ENCODE data around the gene PKP3. TPM values are rescaled to one million over a fixed set of nuclear protein-coding genes. Genes with fewer than 3 reads are reported as not detected.
A peak's percentile ranks its signal among the peaks of the same experiment; 100 is the strongest.

The PKP3 gene
- total RNA-seq, 1 donor from 2014 or later, result 23.9 TPM

- Histone ChIP-seq H3K4me3 (ENCODE audit: low read depth, low read length) (peak within 1 kb of the TSS; percentile 93), H3K36me3 (ENCODE audit: control insufficient read depth, insufficient read depth, low read length) (no peaks in the 10 kb centered on the region), H3K27me3 (ENCODE audit: control insufficient read depth, insufficient read depth, low read length) (no peaks in the 10 kb centered on the region)
- peak; percentile 82 for DNase-seq (ENCODE audit: low read depth)
- TF ChIP-seq, protein P1, sequence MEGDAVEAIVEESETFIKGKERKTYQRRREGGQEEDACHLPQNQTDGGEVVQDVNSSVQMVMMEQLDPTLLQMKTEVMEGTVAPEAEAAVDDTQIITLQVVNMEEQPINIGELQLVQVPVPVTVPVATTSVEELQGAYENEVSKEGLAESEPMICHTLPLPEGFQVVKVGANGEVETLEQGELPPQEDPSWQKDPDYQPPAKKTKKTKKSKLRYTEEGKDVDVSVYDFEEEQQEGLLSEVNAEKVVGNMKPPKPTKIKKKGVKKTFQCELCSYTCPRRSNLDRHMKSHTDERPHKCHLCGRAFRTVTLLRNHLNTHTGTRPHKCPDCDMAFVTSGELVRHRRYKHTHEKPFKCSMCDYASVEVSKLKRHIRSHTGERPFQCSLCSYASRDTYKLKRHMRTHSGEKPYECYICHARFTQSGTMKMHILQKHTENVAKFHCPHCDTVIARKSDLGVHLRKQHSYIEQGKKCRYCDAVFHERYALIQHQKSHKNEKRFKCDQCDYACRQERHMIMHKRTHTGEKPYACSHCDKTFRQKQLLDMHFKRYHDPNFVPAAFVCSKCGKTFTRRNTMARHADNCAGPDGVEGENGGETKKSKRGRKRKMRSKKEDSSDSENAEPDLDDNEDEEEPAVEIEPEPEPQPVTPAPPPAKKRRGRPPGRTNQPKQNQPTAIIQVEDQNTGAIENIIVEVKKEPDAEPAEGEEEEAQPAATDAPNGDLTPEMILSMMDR (IDR thresholded peaks at IDR 0.05; ENCODE audit: insufficient read depth, low read length, poor library complexity, severe bottlenecking), result no peak
Observed at GRCh38 chr11:449889-450808, 56.1 kb downstream of the PKP3 start, which contains the start of gene PTDSS2. Gene PTDSS2, plus strand, starts transcription at chr11:450279. Its CDS starts 177 bp downstream, at chr11:450456.

DNA sequence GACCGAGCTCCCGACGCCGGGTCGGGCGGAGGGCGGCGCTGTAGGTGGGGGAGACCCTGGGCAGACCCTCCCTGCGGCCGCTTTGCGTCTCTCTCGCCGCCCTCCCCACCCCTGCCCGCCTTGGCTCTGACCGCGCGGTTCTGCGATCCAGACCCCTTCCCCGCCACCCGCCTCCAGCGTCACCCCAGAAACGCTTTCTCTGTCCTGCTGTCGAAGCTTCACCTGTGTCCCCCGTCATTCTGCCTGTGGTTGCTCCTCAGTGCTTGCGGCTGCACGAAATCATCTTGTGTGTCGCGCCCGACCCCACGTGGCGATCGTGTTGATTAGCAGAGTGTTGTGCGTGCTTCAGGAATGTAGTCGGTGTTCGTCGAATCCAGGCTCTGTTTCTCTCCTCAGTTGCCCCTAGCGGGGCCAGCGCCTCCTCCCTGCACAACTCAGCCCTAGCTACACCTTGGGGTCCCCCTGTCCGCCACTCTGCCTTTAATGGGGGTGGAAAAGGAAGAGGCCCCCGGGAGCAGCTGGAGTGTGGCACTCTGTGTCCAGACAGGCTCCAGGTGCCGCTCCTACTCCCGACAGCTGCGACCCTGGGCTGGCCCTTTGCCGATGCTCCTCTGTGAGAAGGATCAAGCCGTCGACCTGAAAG lies 56.9 kb downstream of the PKP3 start:
- TF ChIP-seq, protein P1 (IDR thresholded peaks at IDR 0.05; ENCODE audit: insufficient read depth, low read length, poor library complexity, severe bottlenecking), result peak; percentile 11
- peak; percentile 38 for DNase-seq (ENCODE audit: low read depth)
- Histone ChIP-seq H3K4me3 (ENCODE audit: low read depth, low read length) (peak overlapping the region; percentile 93), H3K27me3 (ENCODE audit: control insufficient read depth, insufficient read depth, low read length) (no peaks in the 10 kb centered on the region), H3K36me3 (ENCODE audit: control insufficient read depth, insufficient read depth, low read length) (no peaks in the 10 kb centered on the region)

GRCh38 chr11:451738-452137 lies 57.7 kb downstream of the PKP3 start:
- TF ChIP-seq, protein P1 (IDR thresholded peaks at IDR 0.05; ENCODE audit: insufficient read depth, low read length, poor library complexity, severe bottlenecking), result no peak
- Histone ChIP-seq H3K27me3 (ENCODE audit: control insufficient read depth, insufficient read depth, low read length) (no peaks in the 10 kb centered on the region), H3K36me3 (ENCODE audit: control insufficient read depth, insufficient read depth, low read length) (no peaks in the 10 kb centered on the region), H3K4me3 (ENCODE audit: low read depth, low read length) (no peak overlapping the region)
- no peak for DNase-seq (ENCODE audit: low read depth)

DNA sequence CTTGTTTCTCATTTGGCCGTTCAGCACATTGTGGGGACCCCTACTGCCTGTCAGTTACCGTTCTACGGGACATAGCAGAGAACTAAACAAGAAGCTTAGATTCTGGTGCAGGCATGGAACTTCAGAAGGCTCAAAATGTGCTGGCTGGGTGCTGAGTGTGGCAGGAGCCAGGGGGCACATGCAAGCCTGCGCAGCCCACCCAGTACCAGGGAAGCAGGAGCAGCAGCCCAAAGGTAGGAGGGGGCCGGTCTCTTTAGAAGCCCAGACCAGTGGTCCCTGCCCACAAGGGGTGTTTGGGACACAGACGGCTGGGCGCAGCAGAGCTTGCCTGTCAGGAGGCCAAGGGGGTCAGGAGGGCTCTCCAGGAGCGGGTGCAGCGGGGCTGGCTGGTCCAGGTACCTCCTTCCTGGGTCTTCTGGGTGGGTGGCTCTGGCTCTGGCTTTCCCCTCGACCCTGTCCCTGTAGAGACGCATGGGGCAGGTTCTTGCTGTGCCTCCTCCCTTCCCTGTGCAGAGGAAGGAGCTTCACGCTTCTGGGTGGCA lies 58.3 kb downstream of the PKP3 start:
- TF ChIP-seq, protein P1 (IDR thresholded peaks at IDR 0.05; ENCODE audit: insufficient read depth, low read length, poor library complexity, severe bottlenecking), result no peak
- H3K36me3 ChIP-seq (ENCODE audit: control insufficient read depth, insufficient read depth, low read length), result no peaks in the 10 kb centered on the region
- DNase-seq (ENCODE audit: low read depth), result no peak
- H3K4me3 ChIP-seq (ENCODE audit: low read depth, low read length), result no peak overlapping the region
- H3K27me3 ChIP-seq (ENCODE audit: control insufficient read depth, insufficient read depth, low read length), result no peaks in the 10 kb centered on the region

- Histone ChIP-seq H3K27me3 (ENCODE audit: control insufficient read depth, insufficient read depth, low read length) (no peaks in the 10 kb centered on the region), H3K4me3 (ENCODE audit: low read depth, low read length) (no peak overlapping the region), H3K36me3 (ENCODE audit: control insufficient read depth, insufficient read depth, low read length) (no peaks in the 10 kb centered on the region)
- TF ChIP-seq, protein P1 (IDR thresholded peaks at IDR 0.05; ENCODE audit: insufficient read depth, low read length, poor library complexity, severe bottlenecking), result no peak
- DNase-seq (ENCODE audit: low read depth), result no peak
Observed at GRCh38 chr11:452916-453527, 59.0 kb downstream of the PKP3 start.
